ENCODE results near the gene CETN2. TPM values are rescaled to one million over a fixed set of nuclear protein-coding genes. Genes with fewer than 3 reads are reported as not detected.

Gene CETN2
- total RNA-seq, 5 donors from 2014 or later (not counting 1 experiment from before 2014, with no cell fraction given): 6.5 to 7.6 (median 6.9) TPM

Other genes with a start within 250 kb of the CETN2 start
- not detected for gene GABRQ, start 192.9 kb downstream of the CETN2 start, total RNA-seq
- gene MAGEA3, start 132.0 kb downstream of the CETN2 start, total RNA-seq: under 1 TPM in 2 of 5 donors, not detected in 3; 0.28 to 0.33 TPM
- not detected for gene CSAG2, start 121.5 kb downstream of the CETN2 start, total RNA-seq
- gene MAGEA2B, start 116.1 kb downstream of the CETN2 start, total RNA-seq: not detected
- gene CSAG1, start 97.0 kb downstream of the CETN2 start, total RNA-seq: not detected
- under 1 TPM in 1 of 5 donors, not detected in 4; 0.13 TPM for gene MAGEA12, start 97.0 kb downstream of the CETN2 start, total RNA-seq
- gene MAGEA2, start 76.9 kb downstream of the CETN2 start, total RNA-seq: under 1 TPM in 1 of 5 donors, not detected in 4; 0.19 TPM
- not detected for gene CSAG3, start 71.5 kb downstream of the CETN2 start, total RNA-seq
- gene MAGEA6, start 61.1 kb downstream of the CETN2 start, total RNA-seq: under 1 TPM in 1 of 5 donors, not detected in 4; 0.15 TPM
- 1 to 10 TPM; 3.1 to 8.1 (median 7.1) TPM for gene NSDHL, start 306 bp upstream of the CETN2 start, total RNA-seq
- gene ZNF185, start 67.3 kb upstream of the CETN2 start, total RNA-seq: 1 to 10 TPM; 1.9 to 3.3 (median 2.2) TPM
- under 1 TPM in 1 of 5 donors, not detected in 4; 0.09 TPM for gene PNMA5, start 163.4 kb upstream of the CETN2 start, total RNA-seq
- 10 to 100 TPM in 1 of 5 donors, 1 to 10 TPM in 4; 4.6 to 15.2 (median 9.9) TPM for gene PNMA3, start 225.7 kb upstream of the CETN2 start, total RNA-seq
- gene PNMA6A, start 241.7 kb upstream of the CETN2 start, total RNA-seq: under 1 TPM; 0.33 to 0.54 (median 0.47) TPM

Data from T-cell (primary cell).